Endothelial cell (in vitro differentiated cells): ENCODE data around the gene ADAMTS15. TPM values are rescaled to one million over a fixed set of nuclear protein-coding genes. Genes with fewer than 3 reads are reported as not detected.
A peak's percentile ranks its signal among the peaks of the same experiment; 100 is the strongest.

Experiments used
- DNase-seq: peaks from one replicate; pipeline ENCODE4 v3.0.0; 2021; ENCODE audit warnings: low spot score
- H3K27ac Mint-ChIP-seq: one replicate; pipeline ENCODE4 v1.8.0; 2021; ENCODE audit warnings: mixed read lengths, inconsistent platforms; ENCODE audit not compliant: unreplicated experiment
- H3K27me3 Mint-ChIP-seq: one replicate; pipeline ENCODE4 v1.8.0; 2021; ENCODE audit warnings: mild to moderate bottlenecking, moderate library complexity, mixed read lengths, inconsistent platforms; ENCODE audit not compliant: unreplicated experiment
- H3K36me3 Mint-ChIP-seq: one replicate; pipeline ENCODE4 v1.8.0; 2021; ENCODE audit warnings: mild to moderate bottlenecking, low read depth, mixed read lengths, inconsistent platforms; ENCODE audit not compliant: unreplicated experiment
- H3K4me1 Mint-ChIP-seq: one replicate; pipeline ENCODE4 v1.8.0; 2021; ENCODE audit warnings: mild to moderate bottlenecking, mixed read lengths, inconsistent platforms; ENCODE audit not compliant: unreplicated experiment
- H3K4me3 Mint-ChIP-seq: one replicate; pipeline ENCODE4 v1.8.0; 2021; ENCODE audit warnings: mild to moderate bottlenecking, mixed read lengths, inconsistent platforms; ENCODE audit not compliant: unreplicated experiment
- H3K9me3 Mint-ChIP-seq: one replicate; pipeline ENCODE4 v1.8.0; 2021; ENCODE audit warnings: mixed read lengths, inconsistent platforms; ENCODE audit not compliant: unreplicated experiment
- CTCF ChIP-seq: fragments of 200-600 bp; sonication (generic); IDR thresholded peaks from one replicate; pipeline ENCODE4 v1.5.0; 2021; ENCODE audit warnings: antibody characterized with exemption; ENCODE audit not compliant: unreplicated experiment
- total RNA-seq: library from RNA; stranded (reverse); fragmentation: NEBNext Ultra II Directional; extraction: Animal tissue kit (Norgen Biotek cat#: 25700); gene quantifications from one replicate; pipeline ENCODE4 v1.2.1, GENCODE V29; 2021; ENCODE audit not compliant: unreplicated experiment

ADAMTS15 gene
- total RNA-seq, 1 donor from 2014 or later = 4.9 TPM

GRCh38 chr11:130429120-130429681 is 19.2 kb upstream of the ADAMTS15 start:
- no peak for DNase-seq
- Mint-ChIP-seq H3K27me3 (peaks cover 21% of the 10 kb centered on the region), H3K36me3 (no peaks in the 10 kb centered on the region)

GRCh38 chr11:130429983-130430382 is 18.5 kb upstream of the ADAMTS15 start:
- TF ChIP-seq CTCF = no peak
- H3K27ac Mint-ChIP-seq = no peak overlapping the region
- peaks cover 13% of the 10 kb centered on the region for H3K4me1 Mint-ChIP-seq
- H3K36me3 Mint-ChIP-seq = no peaks in the 10 kb centered on the region
- H3K4me3 Mint-ChIP-seq = no peak overlapping the region
- peaks cover 19% of the 10 kb centered on the region for H3K27me3 Mint-ChIP-seq
- no peak for DNase-seq
- no peaks in the 10 kb centered on the region for H3K9me3 Mint-ChIP-seq

More at GRCh38 chr11:130429120-130429681, 19.2 kb upstream of the ADAMTS15 start:
- Mint-ChIP-seq H3K27ac (no peak overlapping the region), H3K9me3 (no peaks in the 10 kb centered on the region), H3K4me3 (peak overlapping the region; percentile 88), H3K4me1 (peaks cover 13% of the 10 kb centered on the region)
- no peak for TF ChIP-seq CTCF

GRCh38 chr11:130431331-130431773 is 17.1 kb upstream of the ADAMTS15 start:
- Mint-ChIP-seq H3K9me3 (no peaks in the 10 kb centered on the region), H3K27me3 (peaks cover 19% of the 10 kb centered on the region), H3K36me3 (no peaks in the 10 kb centered on the region), H3K4me1 (peaks cover 16% of the 10 kb centered on the region), H3K4me3 (no peak overlapping the region), H3K27ac (no peak overlapping the region)
- TF ChIP-seq CTCF = peak; percentile 57
- DNase-seq = peak; percentile 89

GRCh38 chr11:130431801-130432200 is 16.6 kb upstream of the ADAMTS15 start:
- Mint-ChIP-seq H3K4me1 (peaks cover 17% of the 10 kb centered on the region), H3K9me3 (no peaks in the 10 kb centered on the region), H3K36me3 (no peaks in the 10 kb centered on the region), H3K4me3 (no peak overlapping the region), H3K27me3 (peaks cover 17% of the 10 kb centered on the region), H3K27ac (no peak overlapping the region)
- TF ChIP-seq CTCF = no peak
- no peak for DNase-seq

GRCh38 chr11:130433357-130433756 is 15.1 kb upstream of the ADAMTS15 start:
- peaks cover 16% of the 10 kb centered on the region for H3K4me1 Mint-ChIP-seq
- DNase-seq = no peak
- no peak for TF ChIP-seq CTCF

More at GRCh38 chr11:130433357-130433756, 15.1 kb upstream of the ADAMTS15 start:
- no peaks in the 10 kb centered on the region for H3K36me3 Mint-ChIP-seq
- H3K4me3 Mint-ChIP-seq = no peak overlapping the region
- no peak overlapping the region for H3K27ac Mint-ChIP-seq
- H3K9me3 Mint-ChIP-seq = no peaks in the 10 kb centered on the region
- peaks cover 10% of the 10 kb centered on the region for H3K27me3 Mint-ChIP-seq
